ENCODE measurements around the gene SMIM14. TPM values are rescaled to one million over a fixed set of nuclear protein-coding genes. Genes with fewer than 3 reads are reported as not detected.

Gene SMIM14
- total and polyA plus RNA-seq, 2 of the 8 experiments (the other 6 are each of a cell fraction or from before 2014, with no cell fraction given) = 29.1 to 31.0 TPM

- H2BK15ac ChIP-seq (ENCODE audit: low read length) = no peak overlapping the region
- H3K4me2 ChIP-seq (ENCODE audit: insufficient read depth in 1 of 2, low read depth in 2 of 2, low read length in 2 of 2) = no peak overlapping the region
- WGBS, 2 experiments (ENCODE audit: extremely low coverage in 1 of 2, insufficient coverage in 1 of 2, insufficient read length in 1 of 2, insufficient replicate concordance in 2 of 2, low coverage in 1 of 2, low lambda C conversion rate in 2 of 2, missing lambda C conversion rate in 1 of 2) = 97% methylated on average over 7 of the region's 7 CpGs; no CpG with 5 or more reads in 1 of the 2 experiments
- no peak overlapping the region for H2BK120ac ChIP-seq (replicated peaks; ENCODE audit: low read depth, low read length)
- no peaks in the 10 kb centered on the region for H3K79me1 ChIP-seq (ENCODE audit: low read depth, low read length)
- no peak overlapping the region for H4K5ac ChIP-seq (ENCODE audit: insufficient read length, low read depth, low read length)
- TF ChIP-seq SP1 (IDR thresholded peaks at IDR 0.05; ENCODE audit: low read depth, low read length) = no peak
- TF ChIP-seq E2F6 (IDR thresholded peaks at IDR 0.05) = no peak
- no peak for TF ChIP-seq EP300 (IDR thresholded peaks at IDR 0.05; ENCODE audit: borderline replicate concordance in 1 of 2, low read depth in 2 of 2, low read length in 2 of 2)
- TF ChIP-seq RFX5 (IDR thresholded peaks at IDR 0.05; ENCODE audit: borderline replicate concordance, low read depth, low read length) = no peak
- no peak for TF ChIP-seq SIRT6 (IDR thresholded peaks at IDR 0.05; ENCODE audit: low read length)
- no peak for TF ChIP-seq SUZ12 (IDR thresholded peaks at IDR 0.05; ENCODE audit: low read length)
- no peak for TF ChIP-seq BCL11A (IDR thresholded peaks at IDR 0.05; ENCODE audit: low read depth in 2 of 2, low read length in 2 of 2)
- no peak for TF ChIP-seq KDM1A (IDR thresholded peaks at IDR 0.05; ENCODE audit: borderline replicate concordance, low read length)
- TF ChIP-seq KDM4A (IDR thresholded peaks at IDR 0.05; ENCODE audit: low read depth, low read length, severe bottlenecking) = no peak
- TF ChIP-seq TAF1 (IDR thresholded peaks at IDR 0.05; ENCODE audit: low read depth, low read length) = no peak
- no peak for TF ChIP-seq JUND (IDR thresholded peaks at IDR 0.05; ENCODE audit: low read length)
- no peak for TF ChIP-seq RNF2 (IDR thresholded peaks at IDR 0.05; ENCODE audit: borderline replicate concordance, low read depth, low read length, missing control alignments, poor library complexity, severe bottlenecking)
- TF ChIP-seq TBP (IDR thresholded peaks at IDR 0.05; ENCODE audit: low read depth, low read length) = no peak
- H3K4me1 ChIP-seq (replicated peaks in 1 of 4; ENCODE audit: control insufficient read depth in 3 of 4, insufficient read depth in 4 of 4, low read length in 3 of 4) = no peaks in the 10 kb centered on the region
- no peaks in the 10 kb centered on the region for H3K27me3 ChIP-seq (replicated peaks in 1 of 4; ENCODE audit: control insufficient read depth in 3 of 4, extremely low read depth in 1 of 4, insufficient read depth in 3 of 4, low read length in 3 of 4)
- H3K18ac ChIP-seq (ENCODE audit: extremely low read depth, low read length) = no peak overlapping the region
- no peak overlapping the region for H2BK5ac ChIP-seq (ENCODE audit: low read depth, low read length)
- CTCF ChIA-PET (ENCODE audit: partially characterized antibody) = no interaction called here
- H2BK20ac ChIP-seq (ENCODE audit: low read length) = no peak overlapping the region
- H3K9me3 ChIP-seq (ENCODE audit: insufficient read depth in 2 of 2, low read depth in 1 of 2, low read length in 1 of 2) = no peaks in the 10 kb centered on the region
- FAIRE-seq = no peak
- no peak overlapping the region for H3K4ac ChIP-seq (replicated peaks; ENCODE audit: insufficient read length, low read depth, low read length)
- POLR2A ChIA-PET (ENCODE audit: partially characterized antibody) = interaction anchor here (0.6 to 2.0 kb wide), 3 partner anchors 12 to 205 kb away, joined by 3 to 10 read pairs (median 3); no protein-coding TSS in a partner anchor
- no peak overlapping the region for H4K91ac ChIP-seq (replicated peaks; ENCODE audit: insufficient read length, low read length)
- no peak overlapping the region for H3K23ac ChIP-seq (ENCODE audit: insufficient read length)
- H2BK12ac ChIP-seq (ENCODE audit: low read depth, low read length) = no peak overlapping the region
- no peak for DNase-seq (ENCODE audit: low read depth in 1 of 2, low spot score in 2 of 2)
- H3K56ac ChIP-seq (replicated peaks; ENCODE audit: insufficient read length, low read depth, low read length) = no peak overlapping the region
- no peak overlapping the region for H3K14ac ChIP-seq (ENCODE audit: insufficient read length)
- no peaks in the 10 kb centered on the region for H3K23me2 ChIP-seq (ENCODE audit: low read depth, low read length)
- no peaks in the 10 kb centered on the region for H4K20me1 ChIP-seq (replicated peaks in 1 of 2; ENCODE audit: control insufficient read depth in 1 of 2, insufficient read depth in 2 of 2, low read length in 2 of 2)
- H3K9ac ChIP-seq (replicated peaks in 1 of 4; ENCODE audit: extremely low read depth in 1 of 4, low read depth in 3 of 4, low read length in 3 of 4) = no peak overlapping the region
- H3K4me3 ChIP-seq (ENCODE audit: extremely low read depth in 1 of 4, insufficient read depth in 2 of 4, low read depth in 3 of 4, low read length in 4 of 4) = no peak overlapping the region
- H3K36me3 ChIP-seq (ENCODE audit: control insufficient read depth in 2 of 4, insufficient read depth in 4 of 4, low read length in 3 of 4) = no peaks in the 10 kb centered on the region
- H3K79me2 ChIP-seq (ENCODE audit: control insufficient read depth in 1 of 2, insufficient read depth in 2 of 2, low read length in 2 of 2) = no peaks in the 10 kb centered on the region
- no peak overlapping the region for H2AK5ac ChIP-seq (ENCODE audit: low read depth, low read length)
- H4K8ac ChIP-seq (ENCODE audit: extremely low read depth, insufficient read depth, low read length) = no peak overlapping the region
- H2AFZ ChIP-seq (ENCODE audit: low read length) = no peak overlapping the region
- H3K27ac ChIP-seq (ENCODE audit: low read depth, low read length) = no peak overlapping the region
Observed at GRCh38 chr4:39662683-39663082, 24.0 kb upstream of the SMIM14 start.
